Gastrocnemius medialis (tissue), 4 donors: ENCODE data around the gene MYLIP.

Source experiments
- POLR2A ChIP-seq, 2 donors: fragments of 450-650 bp; IDR thresholded peaks; one replicate each; pipeline ENCODE4 v1.6.1; 2017; ENCODE audit warnings: antibody characterized with exemption in 2 of 2, mild to moderate bottlenecking in 2 of 2, moderate library complexity in 2 of 2
- TF ChIP-seq, protein P1 (sequence below), 5 experiments: fragments of 450-650 bp in 3 of 5; fragments of 200-600 bp in 2 of 5; sonication (generic) in 2 of 5; IDR thresholded peaks in 4 of 5; conservative IDR thresholded peaks in 1 of 5; 1 replicate in 4 of 5; 2 replicates in 1 of 5; pipeline ENCODE4 v1.5.1; 2016 to 2019; ENCODE audit warnings: antibody characterized with exemption in 5 of 5, mild to moderate bottlenecking in 3 of 5, moderate library complexity in 3 of 5

DNA sequence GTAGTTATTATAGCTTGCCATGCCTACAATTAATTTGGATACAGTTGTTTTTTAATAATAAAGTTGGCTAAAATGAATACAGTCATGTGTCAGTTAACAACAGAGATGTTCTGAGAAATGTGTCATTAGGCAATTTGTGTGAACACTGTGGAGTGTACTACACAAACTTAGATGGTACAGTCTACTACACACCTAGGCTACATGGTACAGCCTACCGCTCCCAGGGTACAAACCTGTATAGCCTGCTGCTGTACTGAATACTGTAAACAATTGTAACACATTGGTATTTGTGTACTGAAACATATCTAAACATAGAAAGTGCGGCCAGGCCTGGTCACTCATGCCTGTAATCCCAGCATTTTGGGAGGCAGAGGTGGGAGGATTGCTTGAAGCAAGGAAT, 50.2 kb downstream of the MYLIP start:
- TF ChIP-seq POLR2A (IDR thresholded peaks at IDR 0.05), result no peak
- TF ChIP-seq, protein P1, sequence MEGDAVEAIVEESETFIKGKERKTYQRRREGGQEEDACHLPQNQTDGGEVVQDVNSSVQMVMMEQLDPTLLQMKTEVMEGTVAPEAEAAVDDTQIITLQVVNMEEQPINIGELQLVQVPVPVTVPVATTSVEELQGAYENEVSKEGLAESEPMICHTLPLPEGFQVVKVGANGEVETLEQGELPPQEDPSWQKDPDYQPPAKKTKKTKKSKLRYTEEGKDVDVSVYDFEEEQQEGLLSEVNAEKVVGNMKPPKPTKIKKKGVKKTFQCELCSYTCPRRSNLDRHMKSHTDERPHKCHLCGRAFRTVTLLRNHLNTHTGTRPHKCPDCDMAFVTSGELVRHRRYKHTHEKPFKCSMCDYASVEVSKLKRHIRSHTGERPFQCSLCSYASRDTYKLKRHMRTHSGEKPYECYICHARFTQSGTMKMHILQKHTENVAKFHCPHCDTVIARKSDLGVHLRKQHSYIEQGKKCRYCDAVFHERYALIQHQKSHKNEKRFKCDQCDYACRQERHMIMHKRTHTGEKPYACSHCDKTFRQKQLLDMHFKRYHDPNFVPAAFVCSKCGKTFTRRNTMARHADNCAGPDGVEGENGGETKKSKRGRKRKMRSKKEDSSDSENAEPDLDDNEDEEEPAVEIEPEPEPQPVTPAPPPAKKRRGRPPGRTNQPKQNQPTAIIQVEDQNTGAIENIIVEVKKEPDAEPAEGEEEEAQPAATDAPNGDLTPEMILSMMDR (IDR thresholded peaks at IDR 0.05 in 4 of 5, conservative IDR thresholded peaks at IDR 0.05 in 1 of 5), result no peak
